Stimulated activated naive CD8-positive, alpha-beta T cell treated with anti-CD3 and anti-CD28 coated beads, Interleukin-15, amount 100 ng/mL, for 72 hours (primary cell): Measurements from ENCODE around the gene SUSD1.

Source experiments
- ATAC-seq: fragments of 150-1000 bp; cut with Tn5 transposase; 2 replicates; pipeline ENCODE4 v1.10.0; 2021; ENCODE audit warnings: mild to moderate bottlenecking, moderate library complexity
- DNase-seq, 2 donors: peaks; one replicate each; pipeline ENCODE4 v3.0.0; 2021 to 2022
- H3K27ac Mint-ChIP-seq, 2 donors: one replicate each; pipeline ENCODE4 v1.8.0; 2022; ENCODE audit warnings: mild to moderate bottlenecking in 2 of 2, mixed read lengths in 2 of 2, moderate library complexity in 2 of 2
- H3K27me3 Mint-ChIP-seq: one replicate; pipeline ENCODE4 v1.8.0; 2022; ENCODE audit warnings: mixed read lengths
- H3K4me1 Mint-ChIP-seq: one replicate; pipeline ENCODE4 v1.8.0; 2022; ENCODE audit warnings: mild to moderate bottlenecking, mixed read lengths
- H3K4me3 Mint-ChIP-seq, 2 donors: one replicate each; pipeline ENCODE4 v1.8.0; 2022; ENCODE audit warnings: mild to moderate bottlenecking in 2 of 2, mixed read lengths in 2 of 2, moderate library complexity in 1 of 2
- H3K9me3 Mint-ChIP-seq, 2 donors: one replicate each; pipeline ENCODE4 v1.8.0; 2022; ENCODE audit warnings: mixed read lengths in 2 of 2

SUSD1 gene

GRCh38 chr9:112037281-112038016 is 137.6 kb downstream of the SUSD1 start:
- H3K4me3 Mint-ChIP-seq = peak overlapping the region in 1 of 2 donors; percentile 50
- DNase-seq (peak; percentile 70 to 86), ATAC-seq (peak; percentile 98)
- peaks cover 75% of the 10 kb centered on the region for H3K4me1 Mint-ChIP-seq
- peak overlapping the region in 1 of 2 donors; percentile 35 for H3K27ac Mint-ChIP-seq
- peaks cover 0 to 7% of the 10 kb centered on the region in 2 donors for H3K9me3 Mint-ChIP-seq
- H3K27me3 Mint-ChIP-seq = peaks cover 55% of the 10 kb centered on the region

- no peak overlapping the region for H3K27ac Mint-ChIP-seq
- no peaks in the 10 kb centered on the region for H3K9me3 Mint-ChIP-seq
- ATAC-seq = no peak
- H3K4me1 Mint-ChIP-seq = peaks cover 86% of the 10 kb centered on the region
- no peak for DNase-seq
- peaks cover 38% of the 10 kb centered on the region for H3K27me3 Mint-ChIP-seq
- H3K4me3 Mint-ChIP-seq = no peak overlapping the region
These were observed 139.8 kb downstream of the SUSD1 start for GRCh38 chr9:112035166-112035826.

DNA sequence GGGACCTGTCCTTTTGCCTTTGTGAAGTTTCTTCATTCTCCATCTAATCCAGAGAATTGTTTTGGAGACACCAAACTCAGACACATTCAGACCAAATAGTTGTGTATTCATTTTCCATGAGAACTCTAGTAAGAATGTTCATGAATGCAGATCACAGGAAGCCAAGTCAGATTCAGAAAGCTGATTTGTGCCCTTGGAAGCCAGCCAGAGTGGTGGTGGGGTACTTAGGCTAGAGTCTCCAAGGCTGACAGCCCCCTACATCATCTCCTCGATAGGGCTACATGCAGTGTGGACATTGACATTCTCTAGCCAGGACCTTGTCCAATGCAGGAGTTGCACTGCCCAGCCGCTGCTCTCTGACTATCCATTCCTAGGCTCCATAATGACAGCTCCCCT is 140.9 kb downstream of the SUSD1 start:
- ATAC-seq = no peak
- Mint-ChIP-seq H3K27me3 (peaks cover 28% of the 10 kb centered on the region), H3K9me3 (no peaks in the 10 kb centered on the region), H3K4me1 (peaks cover 85% of the 10 kb centered on the region), H3K27ac (no peak overlapping the region), H3K4me3 (no peak overlapping the region)
- DNase-seq = no peak

DNA sequence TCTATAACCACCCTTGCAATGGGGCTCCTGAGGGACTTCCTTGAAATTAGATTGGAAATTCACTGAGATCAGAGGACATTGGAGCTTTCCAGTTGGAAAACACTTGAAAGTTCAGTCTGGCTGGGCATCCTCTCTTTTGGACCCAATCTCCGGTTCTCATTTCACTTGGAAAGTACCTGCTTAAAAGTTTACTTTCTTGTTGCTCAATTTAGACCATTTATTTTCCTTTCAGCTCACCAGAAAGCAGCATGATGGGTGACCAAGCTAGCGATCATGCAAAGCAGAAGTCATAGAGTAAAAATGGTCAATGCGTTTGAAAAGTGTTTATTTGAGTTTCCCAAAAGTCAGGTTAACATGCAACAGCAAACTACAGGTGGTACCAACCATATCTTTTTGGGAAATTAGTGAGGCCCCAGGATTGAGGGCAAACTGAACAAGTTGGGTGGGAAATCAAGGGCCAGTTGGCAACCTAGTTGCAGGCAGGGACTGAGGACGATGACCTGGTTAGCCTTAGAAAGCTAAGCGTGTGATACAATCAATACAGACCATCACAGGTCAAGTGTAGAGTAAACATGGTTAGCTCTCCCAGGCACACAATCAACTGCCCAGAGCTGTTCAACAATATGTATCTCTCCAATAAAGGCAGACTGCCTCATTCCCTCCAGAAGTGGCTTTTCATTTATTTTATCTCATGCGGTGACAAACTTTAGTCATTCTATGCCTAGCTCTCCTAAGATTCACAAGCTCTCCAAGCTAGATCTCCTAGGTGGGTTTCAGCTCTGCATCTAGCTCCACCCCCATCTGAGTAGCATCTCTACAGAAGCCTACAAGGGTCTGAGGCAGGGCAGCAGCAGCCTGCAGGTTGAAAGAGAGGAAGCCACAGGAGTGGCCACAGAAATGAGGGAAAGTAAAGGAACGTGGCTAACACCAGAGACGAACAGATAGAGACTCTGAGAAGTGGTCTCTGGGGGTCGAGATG is 141.6 kb downstream of the SUSD1 start:
- DNase-seq = no peak
- Mint-ChIP-seq H3K4me1 (peaks cover 86% of the 10 kb centered on the region), H3K27me3 (peaks cover 28% of the 10 kb centered on the region), H3K9me3 (no peaks in the 10 kb centered on the region), H3K27ac (no peak overlapping the region), H3K4me3 (no peak overlapping the region)
- ATAC-seq = no peak

GRCh38 chr9:112032743-112033142 is 142.4 kb downstream of the SUSD1 start:
- H3K9me3 Mint-ChIP-seq = no peaks in the 10 kb centered on the region
- peaks cover 28% of the 10 kb centered on the region for H3K27me3 Mint-ChIP-seq
- H3K27ac Mint-ChIP-seq = no peak overlapping the region
- no peak overlapping the region for H3K4me3 Mint-ChIP-seq
- DNase-seq (no peak), ATAC-seq (no peak)
- H3K4me1 Mint-ChIP-seq = peaks cover 86% of the 10 kb centered on the region

DNA sequence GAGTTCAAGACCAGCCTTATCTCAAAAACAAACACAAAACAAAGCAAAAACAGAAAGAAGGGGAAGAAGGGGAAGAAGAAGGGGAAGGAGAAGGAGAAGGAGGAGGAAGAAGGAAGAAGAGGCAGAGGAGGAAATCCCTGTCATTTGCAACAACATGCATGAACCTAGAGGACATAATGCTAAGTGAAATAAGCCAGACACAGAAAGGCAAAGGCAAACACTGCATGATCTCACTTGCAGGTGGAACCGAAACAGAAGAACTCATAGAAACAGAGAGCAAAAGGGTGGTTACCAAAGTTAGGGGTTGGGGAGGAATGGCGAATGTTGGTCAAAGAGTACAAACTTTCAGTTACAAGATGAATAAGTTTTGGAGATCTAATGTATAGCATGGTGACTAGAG is 143.1 kb downstream of the SUSD1 start:
- Mint-ChIP-seq H3K4me1 (peaks cover 78% of the 10 kb centered on the region), H3K27me3 (peaks cover 28% of the 10 kb centered on the region), H3K4me3 (peak overlapping the region in 1 of 2 donors; percentile 21), H3K9me3 (no peaks in the 10 kb centered on the region), H3K27ac (no peak overlapping the region)
- DNase-seq (peak; percentile 32 to 57), ATAC-seq (peak; percentile 78)

- DNase-seq (no peak), ATAC-seq (no peak)
- Mint-ChIP-seq H3K4me1 (peaks cover 73% of the 10 kb centered on the region), H3K27ac (no peak overlapping the region), H3K4me3 (no peak overlapping the region), H3K27me3 (peaks cover 30% of the 10 kb centered on the region), H3K9me3 (no peaks in the 10 kb centered on the region)
These were observed 143.7 kb downstream of the SUSD1 start for GRCh38 chr9:112031400-112031799.

- H3K27me3 Mint-ChIP-seq = peaks cover 35% of the 10 kb centered on the region
These were observed 145.1 kb downstream of the SUSD1 start for GRCh38 chr9:112029921-112030444.

GRCh38 chr9:112028242-112029221 is 146.6 kb downstream of the SUSD1 start:
- DNase-seq = peak; percentile 52 to 70
- Mint-ChIP-seq H3K4me1 (peaks cover 47% of the 10 kb centered on the region), H3K9me3 (peaks cover 0 to 7% of the 10 kb centered on the region in 2 donors), H3K4me3 (peak overlapping the region in 1 of 2 donors; percentile 46), H3K27ac (peak overlapping the region; percentile 61 to 91), H3K27me3 (peaks cover 22% of the 10 kb centered on the region)
- ATAC-seq = peak; percentile 92

More at GRCh38 chr9:112029921-112030444, 145.1 kb downstream of the SUSD1 start:
- no peak for DNase-seq
- H3K27ac Mint-ChIP-seq = peak overlapping the region in 1 of 2 donors; percentile 20
- peaks cover 62% of the 10 kb centered on the region for H3K4me1 Mint-ChIP-seq
- peaks cover 0 to 7% of the 10 kb centered on the region in 2 donors for H3K9me3 Mint-ChIP-seq
- H3K4me3 Mint-ChIP-seq = peak overlapping the region in 1 of 2 donors; percentile 1
- ATAC-seq = peak; percentile 33

- Mint-ChIP-seq H3K27ac (no peak overlapping the region), H3K27me3 (peaks cover 24% of the 10 kb centered on the region), H3K4me1 (peaks cover 41% of the 10 kb centered on the region), H3K4me3 (no peak overlapping the region), H3K9me3 (peaks cover 0 to 7% of the 10 kb centered on the region in 2 donors)
- DNase-seq (no peak), ATAC-seq (no peak)
These were observed 149.2 kb downstream of the SUSD1 start for GRCh38 chr9:112025850-112026249.

- no peak overlapping the region for H3K4me3 Mint-ChIP-seq
- ATAC-seq (no peak), DNase-seq (no peak)
- peaks cover 30% of the 10 kb centered on the region for H3K4me1 Mint-ChIP-seq
- no peak overlapping the region for H3K27ac Mint-ChIP-seq
- peaks cover 24% of the 10 kb centered on the region for H3K27me3 Mint-ChIP-seq
- peaks cover 0 to 7% of the 10 kb centered on the region in 2 donors for H3K9me3 Mint-ChIP-seq
These were observed 153.4 kb downstream of the SUSD1 start for GRCh38 chr9:112021742-112022141.

- DNase-seq = no peak
- no peak for ATAC-seq
- H3K9me3 Mint-ChIP-seq = peaks cover 0 to 7% of the 10 kb centered on the region in 2 donors
- H3K27ac Mint-ChIP-seq = no peak overlapping the region
- H3K4me3 Mint-ChIP-seq = no peak overlapping the region
- H3K4me1 Mint-ChIP-seq = peaks cover 30% of the 10 kb centered on the region
- peaks cover 17% of the 10 kb centered on the region for H3K27me3 Mint-ChIP-seq
These were observed 154.2 kb downstream of the SUSD1 start for GRCh38 chr9:112020680-112021596.

DNA sequence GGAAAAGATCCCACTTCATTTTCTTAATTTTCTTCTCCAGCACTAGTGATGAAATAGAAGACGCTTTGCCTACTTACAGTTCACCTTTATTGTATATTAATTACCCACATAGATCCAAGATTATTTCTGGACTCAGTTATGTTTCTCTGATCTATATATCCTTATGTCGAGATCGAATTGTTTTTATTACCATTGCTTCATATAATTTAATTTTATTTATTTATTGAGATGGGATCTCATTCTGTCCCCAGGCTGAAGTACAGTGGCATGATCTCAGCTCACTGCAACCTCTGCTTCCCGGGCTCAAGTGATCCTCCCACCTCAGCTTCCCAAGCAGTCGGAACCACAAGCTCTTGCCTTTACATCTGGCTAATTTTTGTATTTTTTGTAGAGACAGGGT is 157.2 kb downstream of the SUSD1 start:
- H3K4me3 Mint-ChIP-seq = no peak overlapping the region
- H3K27me3 Mint-ChIP-seq = peaks cover 18% of the 10 kb centered on the region
- H3K27ac Mint-ChIP-seq = no peak overlapping the region
- H3K9me3 Mint-ChIP-seq = no peaks in the 10 kb centered on the region
- peaks cover 48% of the 10 kb centered on the region for H3K4me1 Mint-ChIP-seq
- DNase-seq (no peak), ATAC-seq (no peak)
